HepG2 (cell line): ENCODE results near the gene FAM228B. TPM values are rescaled to one million over a fixed set of nuclear protein-coding genes. Genes with fewer than 3 reads are reported as not detected.
A peak's percentile ranks its signal among the peaks of the same experiment; 100 is the strongest.
"Not testable (repeated sequence)": the region's sequence is repeated elsewhere in the genome, so short reads cannot be mapped to it uniquely, and the experiment has no call there.

Source experiments
- ATAC-seq: fragments of 200-7000 bp; cut with Tn5 transposase; 3 replicates; pipeline ENCODE4 v1.9.1; 2020; ENCODE audit warnings: mild to moderate bottlenecking, moderate library complexity
- BruUV-seq: library from RNA; stranded (reverse); fragments of 400-500 nt; replicated peaks from 2 replicates; lab custom pipeline; 2021; lab: Mats Ljungman, UMichigan
- CTCF ChIA-PET: fragments of 300-600 bp; formaldehyde crosslinking; extraction: SDS; loops from one replicate; lab custom pipeline; 2021; ENCODE audit warnings: low total read pairs, inconsistent platforms, low intra/inter-chr PET ratio; lab: Yijun Ruan, JAX
- POLR2A ChIA-PET: fragments of 350-600 bp; sonication (Branson Sonifier 250); formaldehyde crosslinking; loops from one replicate; lab custom pipeline; 2020; ENCODE audit warnings: antibody characterized with exemption, inconsistent platforms; lab: Yijun Ruan, JAX
- DNase-seq: peaks from one replicate; pipeline ENCODE4 v3.0.0-alpha.2; 2015; ENCODE audit warnings: low spot score
- FAIRE-seq: peaks from 3 replicates; lab custom pipeline; 2011; peaks lifted over from hg19 to GRCh38; lab: Jason Lieb, UNC
- H2AFZ ChIP-seq: one replicate; pipeline ENCODE4 v1.6.1; 2011; ENCODE audit warnings: low read length, inconsistent platforms
- H3K27ac ChIP-seq: fragments of 300-600 bp; 3 replicates; pipeline ENCODE4 v1.8.0; 2011; ENCODE audit warnings: mixed run types, mild to moderate bottlenecking, mixed read lengths, low read length, inconsistent platforms; ENCODE audit not compliant: insufficient read depth; ENCODE audit errors: extremely low read length
- H3K27me3 ChIP-seq, 2 experiments: fragments of 200-600 bp in 1 of 2; 2 replicates in 1 of 2; 3 replicates in 1 of 2; pipeline versions ENCODE4 v1.6.0 to v1.8.0; 2011; ENCODE audit warnings: low read length in 2 of 2, mild to moderate bottlenecking in 2 of 2, moderate library complexity in 2 of 2, inconsistent platforms in 1 of 2; ENCODE audit not compliant: insufficient read depth in 2 of 2, control insufficient read depth in 1 of 2
- H3K36me3 ChIP-seq, 2 experiments: fragments of 200-600 bp in 1 of 2; replicated peaks in 1 of 2; 2 replicates in 1 of 2; 3 replicates in 1 of 2; pipeline versions ENCODE4 v1.5.1 to v1.8.0; 2011; ENCODE audit warnings: low read length in 2 of 2, inconsistent platforms in 1 of 2; ENCODE audit not compliant: insufficient read depth in 2 of 2, control insufficient read depth in 1 of 2
- H3K4me1 ChIP-seq: 2 replicates; pipeline ENCODE4 v1.5.1; 2012; ENCODE audit warnings: low read length, inconsistent platforms; ENCODE audit not compliant: insufficient read depth
- H3K4me2 ChIP-seq: 2 replicates; pipeline ENCODE4 v1.6.0; 2011; ENCODE audit warnings: low read depth, low read length, inconsistent platforms
- H3K4me3 ChIP-seq, 3 experiments: fragments of 200-600 bp in 1 of 3; sonication (generic), shearing (Covaris generic) in 1 of 3; replicated peaks in 1 of 3; 2 replicates each; pipeline ENCODE4 v1.5.1; 2011 to 2016; ENCODE audit warnings: low read length in 3 of 3, inconsistent platforms in 2 of 3, low read depth in 2 of 3, mild to moderate bottlenecking in 2 of 3, control low read depth in 1 of 3, mixed read lengths in 1 of 3; ENCODE audit not compliant: insufficient read depth in 1 of 3
- H3K79me2 ChIP-seq: one replicate; pipeline ENCODE4 v1.6.1; 2011; ENCODE audit warnings: low read length, inconsistent platforms; ENCODE audit not compliant: insufficient read depth
- H3K9ac ChIP-seq: 2 replicates; pipeline ENCODE4 v1.6.0; 2011; ENCODE audit warnings: mild to moderate bottlenecking, low read depth, low read length, inconsistent platforms; ENCODE audit not compliant: insufficient read depth
- H3K9me3 ChIP-seq: 2 replicates; pipeline ENCODE4 v1.5.1; 2012; ENCODE audit warnings: mild to moderate bottlenecking, low read length
- H4K20me1 ChIP-seq: 2 replicates; pipeline ENCODE4 v1.6.0; 2011; ENCODE audit warnings: inconsistent platforms, mild to moderate bottlenecking, low read length, moderate library complexity; ENCODE audit not compliant: insufficient read depth
- GABPA ChIP-seq, 2 experiments: IDR thresholded peaks; 2 replicates each; pipeline ENCODE4 v1.6.1; 2011 to 2016; ENCODE audit warnings: low read depth in 2 of 2, low read length in 1 of 2, missing biosample characterization in 1 of 2, missing genetic modification characterization in 1 of 2
- GMEB1 ChIP-seq: sonication (generic); formaldehyde crosslinking; IDR thresholded peaks from 2 replicates; pipeline ENCODE4 v1.5.1; 2020; ENCODE audit warnings: missing genetic modification reagents, mild to moderate bottlenecking, borderline replicate concordance
- HNF4G ChIP-seq, 2 experiments: sonication (generic) in 1 of 2; formaldehyde crosslinking in 1 of 2; IDR thresholded peaks; 2 replicates each; pipeline versions ENCODE4 v1.4.0 to v1.6.1; 2011 to 2020; ENCODE audit warnings: borderline replicate concordance in 2 of 2, low read depth in 2 of 2, mild to moderate bottlenecking in 2 of 2, low read length in 1 of 2, missing genetic modification reagents in 1 of 2, moderate library complexity in 1 of 2
- NFKB2 ChIP-seq: sonication (generic); formaldehyde crosslinking; IDR thresholded peaks from 2 replicates; pipeline ENCODE4 v1.4.0; 2020; ENCODE audit warnings: missing genetic modification reagents, borderline replicate concordance
- PHF8 ChIP-seq: sonication (generic); formaldehyde crosslinking; IDR thresholded peaks from 2 replicates; pipeline ENCODE4 v1.5.0; 2020; ENCODE audit warnings: missing genetic modification reagents
- RARA ChIP-seq: IDR thresholded peaks from 2 replicates; pipeline ENCODE4 v1.6.1; 2016; ENCODE audit warnings: missing genetic modification reagents, missing compliant biosample characterization
- TBX2 ChIP-seq: sonication (generic); formaldehyde crosslinking; IDR thresholded peaks from 2 replicates; pipeline ENCODE4 v1.5.0; 2020; ENCODE audit warnings: missing genetic modification reagents, mild to moderate bottlenecking, borderline replicate concordance
- TFDP1 ChIP-seq: IDR thresholded peaks from 2 replicates; pipeline ENCODE4 v1.6.1; 2016; ENCODE audit warnings: missing compliant biosample characterization, missing genetic modification reagents, borderline replicate concordance
- ZBTB39 ChIP-seq: sonication (generic); formaldehyde crosslinking; IDR thresholded peaks from 2 replicates; pipeline ENCODE4 v1.5.0; 2020; ENCODE audit warnings: missing genetic modification reagents
- ZBTB4 ChIP-seq: sonication (generic); formaldehyde crosslinking; IDR thresholded peaks from 2 replicates; pipeline ENCODE4 v1.4.0; 2020; ENCODE audit warnings: missing genetic modification reagents, mild to moderate bottlenecking, borderline replicate concordance
- ZIK1 ChIP-seq: sonication (generic); formaldehyde crosslinking; IDR thresholded peaks from 2 replicates; pipeline ENCODE4 v1.5.0; 2020; ENCODE audit warnings: mild to moderate bottlenecking, low read depth, missing genetic modification reagents, borderline replicate concordance
- ZNF598 ChIP-seq: sonication (generic); formaldehyde crosslinking; IDR thresholded peaks from 2 replicates; pipeline ENCODE4 v1.5.1; 2020; ENCODE audit warnings: mild to moderate bottlenecking, missing genetic modification reagents, borderline replicate concordance
- ZNF605 ChIP-seq: sonication (generic); formaldehyde crosslinking; IDR thresholded peaks from 2 replicates; pipeline ENCODE4 v1.8.0; 2022; ENCODE audit warnings: mild to moderate bottlenecking, missing genetic modification reagents
- WGBS: methylation state at CpG from one replicate; pipeline ENCODE4 v1.1.6; 2017; ENCODE audit warnings: low lambda C conversion rate; 5-methylcytosine and 5-hydroxymethylcytosine counted together
- in situ Hi-C: cut with HindIII; loops from 2 replicates; pipeline ENCODE4 v1.10.0; 2017; ENCODE audit warnings: low pct_unique_long_range_greater_than_20kb; ENCODE audit not compliant: extremely low pct_ligation_motif_present
- intact Hi-C: fragments of 100-400 bp; cut with micrococcal nuclease; formaldehyde crosslinking; loops from one replicate; pipeline ENCODE4 v1.10.0; 2022; ENCODE audit not compliant: unreplicated experiment
- polyA plus RNA-seq, 8 experiments: library from polyadenylated mRNA; depleted of rRNA in 3 of 8; stranded (reverse) in 7 of 8; unstranded in 1 of 8; fragments of >200 nt; fragmentation: Illumina TruSeq in 4 of 8; extraction: Trizol in 4 of 8; gene quantifications; 2 replicates each; pipeline versions ENCODE4 v1.2.1 to v1.2.3, GENCODE V29; 2011 to 2016; ENCODE audit warnings: low read depth in 4 of 8, missing spikeins in 1 of 8, mixed read lengths in 1 of 8; ENCODE audit not compliant: insufficient read depth in 1 of 8
- total RNA-seq, 5 experiments: library from RNA; depleted of rRNA; stranded (reverse); fragments of >200 nt; fragmentation: Illumina TruSeq; extraction: Trizol; gene quantifications; 2 replicates each; pipeline ENCODE4 v1.2.3, GENCODE V29; 2016; ENCODE audit warnings: low read depth in 1 of 5

Gene FAM228B
- total and polyA plus RNA-seq, 2 of the 13 experiments (the other 11 are each of a cell fraction or from before 2014, with no cell fraction given) = 0.79 to 1.1 TPM

- in situ Hi-C loops; H3K36me3 ChIP-seq; H3K9me3 ChIP-seq; CTCF ChIA-PET; BruUV-seq; intact Hi-C loops; H3K27ac ChIP-seq; H4K20me1 ChIP-seq; H3K79me2 ChIP-seq; H3K27me3 ChIP-seq; TF ChIP-seq HNF4G (IDR thresholded peaks at IDR 0.05; ENCODE audit: borderline replicate concordance, low read depth, low read length); GABPA (IDR thresholded peaks at IDR 0.05; ENCODE audit: low read depth, low read length): not testable (repeated sequence)
- WGBS = 16% methylated on average over 9 of the region's 17 CpGs
- POLR2A ChIA-PET = interaction anchor here (0.9 to 2.3 kb wide), 6 partner anchors 11 to 169 kb away, joined by 3 to 19 read pairs (median 4); partner anchors contain the start of genes ATAD2B, FAM228B and TP53I3
- peaks cover 17% of the 10 kb centered on the region for H3K4me1 ChIP-seq
- H2AFZ ChIP-seq = peak overlapping the region; percentile 34
- DNase-seq (peak; percentile 25), FAIRE-seq (peak; percentile 49), ATAC-seq (peak; percentile 53)
- peak overlapping the region; percentile 53 to 68 (median 61) for H3K4me3 ChIP-seq
- H3K4me2 ChIP-seq = peak overlapping the region; percentile 94
- peak overlapping the region; percentile 35 for H3K9ac ChIP-seq
- peak; percentile 26; the same call in 1 of the 2 replicates for TF ChIP-seq GMEB1
- peak; percentile 31; the same call in 1 of the 2 replicates for TF ChIP-seq HNF4G (CRISPR knock-in tag; IDR thresholded peaks at IDR 0.05; ENCODE audit: borderline replicate concordance, low read depth)
- TF ChIP-seq ZNF598 (CRISPR knock-in tag) = peak; percentile 22; the same call in 1 of the 2 replicates
- TF ChIP-seq GABPA (CRISPR knock-in tag; IDR thresholded peaks at IDR 0.05; ENCODE audit: low read depth) = 0 out of 2 replicates have a peak, but pooled peaks have one; percentile 13
- TF ChIP-seq RARA = 0 out of 2 replicates have a peak, but pooled peaks have one; percentile 23
- TF ChIP-seq TFDP1 (CRISPR knock-in tag) = peak; percentile 70; the same call in 1 of the 2 replicates
- TF ChIP-seq ZIK1 = 0 out of 2 replicates have a peak, but pooled peaks have one; percentile 42
- 0 out of 2 replicates have a peak, but pooled peaks have one; percentile 33 for TF ChIP-seq ZNF605 (CRISPR knock-in tag)
- 0 out of 2 replicates have a peak, but pooled peaks have one; percentile 28 for TF ChIP-seq ZBTB39 (CRISPR knock-in tag)
- TF ChIP-seq TBX2 (CRISPR knock-in tag) = peak; percentile 12; the same call in 1 of the 2 replicates
- 0 out of 2 replicates have a peak, but pooled peaks have one; percentile 55 for TF ChIP-seq ZBTB4 (CRISPR knock-in tag)
- peak; percentile 33; the same call in 1 of the 2 replicates for TF ChIP-seq PHF8 (CRISPR knock-in tag)
- peak; percentile 47; the same call in 1 of the 2 replicates for TF ChIP-seq NFKB2 (CRISPR knock-in tag)
Observed at GRCh38 chr2:24095171-24095677, 28.0 kb upstream of the FAM228B start.
